HCT116 (cell line): ENCODE data around the gene DERL3. TPM values are rescaled to one million over a fixed set of nuclear protein-coding genes. Genes with fewer than 3 reads are reported as not detected.

Experiments
- ATAC-seq: fragments of 200-7000 bp; cut with Tn5 transposase; 2 replicates; pipeline ENCODE4 v1.9.1; 2020; ENCODE audit warnings: mild to moderate bottlenecking, moderate library complexity
- BruUV-seq: library from RNA; stranded (reverse); fragments of 400-500 nt; replicated peaks from 2 replicates; lab custom pipeline; 2021; lab: Mats Ljungman, UMichigan
- CTCF ChIA-PET: fragments of 300-600 bp; sonication (Branson Sonifier 250); formaldehyde crosslinking; loops from one replicate; lab custom pipeline; 2021; ENCODE audit warnings: antibody characterized with exemption; lab: Charles Lee
- POLR2A ChIA-PET: fragments of 300-600, 350-600 bp; sonication (Branson Sonifier 250); formaldehyde crosslinking; loops from one replicate; lab custom pipeline; 2021; ENCODE audit warnings: antibody characterized with exemption; lab: Charles Lee
- RAD21 ChIA-PET, 2 experiments: fragments of 300-600 bp; sonication (Branson Sonifier 250); formaldehyde crosslinking; loops; one replicate each; lab custom pipeline; 2023; ENCODE audit warnings: low total read pairs in 2 of 2; ENCODE audit not compliant: uncharacterized antibody in 2 of 2, unreplicated experiment in 2 of 2, low non-redundant PET in 1 of 2; lab: Charles Lee
- DNase-seq: peaks from one replicate; pipeline ENCODE4 v3.0.0-alpha.2; 2010; ENCODE audit warnings: low read depth, low spot score
- H2AFZ ChIP-seq: fragments of 200-600 bp; shearing (Covaris generic), sonication (generic); 2 replicates; pipeline ENCODE4 v1.6.1; 2017; ENCODE audit warnings: low read depth, mixed run types, mixed read lengths, antibody characterized with exemption, low read length; ENCODE audit not compliant: poor library complexity, severe bottlenecking
- H3K27ac ChIP-seq: 2 replicates; pipeline ENCODE4 v1.5.1; 2012; ENCODE audit warnings: low read depth, low read length
- H3K27me3 ChIP-seq: fragments of 200-600 bp; sonication (generic); 2 replicates; pipeline ENCODE4 v1.6.1; 2016; ENCODE audit warnings: mixed run types, low read length, mixed read lengths; ENCODE audit not compliant: insufficient read depth
- H3K36me3 ChIP-seq, 2 experiments: fragments of 200-500 bp in 1 of 2; fragments of 200-600 bp in 1 of 2; sonication (Bioruptor generic) in 1 of 2; sonication (generic) in 1 of 2; 2 replicates each; pipeline versions ENCODE4 v1.5.1 to v1.6.1; 2014 to 2016; ENCODE audit warnings: low read length in 2 of 2, inconsistent platforms in 1 of 2, mixed read lengths in 1 of 2, mixed run types in 1 of 2; ENCODE audit not compliant: insufficient read depth in 2 of 2, control insufficient read depth in 1 of 2
- H3K4me1 ChIP-seq, 2 experiments: fragments of 200-600 bp in 1 of 2; sonication (generic) in 1 of 2; 2 replicates each; pipeline versions ENCODE4 v1.5.1 to v1.6.1; 2012 to 2017; ENCODE audit warnings: low read length in 2 of 2, inconsistent platforms in 1 of 2, mild to moderate bottlenecking in 1 of 2, mixed read lengths in 1 of 2, mixed run types in 1 of 2, moderate library complexity in 1 of 2; ENCODE audit not compliant: insufficient read depth in 2 of 2, control insufficient read depth in 1 of 2
- H3K4me2 ChIP-seq: fragments of 200-600 bp; sonication (generic); 2 replicates; pipeline ENCODE4 v1.6.1; 2017; ENCODE audit warnings: mixed run types, low read length, mixed read lengths
- H3K4me3 ChIP-seq, 2 experiments: fragments of 200-600 bp in 1 of 2; sonication (generic) in 1 of 2; replicated peaks in 1 of 2; 2 replicates each; pipeline ENCODE4 v1.5.1; 2011 to 2016; ENCODE audit warnings: low read length in 2 of 2, control low read depth in 1 of 2, low read depth in 1 of 2, mild to moderate bottlenecking in 1 of 2, mixed read lengths in 1 of 2, mixed run types in 1 of 2
- H3K79me2 ChIP-seq: fragments of 200-600 bp; sonication (generic); 2 replicates; pipeline ENCODE4 v1.6.1; 2017; ENCODE audit warnings: mild to moderate bottlenecking, mixed run types, low read length, moderate library complexity, mixed read lengths; ENCODE audit not compliant: insufficient read depth
- H3K9ac ChIP-seq: fragments of 200-600 bp; sonication (generic); 2 replicates; pipeline ENCODE4 v1.6.1; 2016; ENCODE audit warnings: low read length, mixed read lengths
- H3K9me2 ChIP-seq: fragments of 200-600 bp; sonication (generic), shearing (Covaris generic); 2 replicates; pipeline ENCODE4 v1.6.1; 2017; ENCODE audit warnings: mixed run types, mild to moderate bottlenecking, moderate library complexity; ENCODE audit not compliant: insufficient read depth
- H3K9me3 ChIP-seq, 2 experiments: fragments of 200-500 bp in 1 of 2; fragments of 200-600 bp in 1 of 2; sonication (Bioruptor generic) in 1 of 2; sonication (generic) in 1 of 2; 2 replicates each; pipeline ENCODE4 v1.6.1; 2014 to 2017; ENCODE audit warnings: low read length in 2 of 2, mixed read lengths in 2 of 2, inconsistent platforms in 1 of 2, low read depth in 1 of 2, mild to moderate bottlenecking in 1 of 2, mixed run types in 1 of 2, moderate library complexity in 1 of 2; ENCODE audit not compliant: control insufficient read depth in 1 of 2, insufficient read depth in 1 of 2
- H4K20me1 ChIP-seq: fragments of 200-600 bp; sonication (generic), shearing (Covaris generic); 2 replicates; pipeline ENCODE4 v1.6.1; 2017; ENCODE audit warnings: mixed run types, mild to moderate bottlenecking, moderate library complexity; ENCODE audit not compliant: insufficient read depth
- ELF1 ChIP-seq: IDR thresholded peaks from 2 replicates; pipeline ENCODE4 v1.6.1; 2012; ENCODE audit warnings: low read depth, borderline replicate concordance
- EZH2 ChIP-seq: fragments of 200-600 bp; sonication (generic); IDR thresholded peaks from 2 replicates; pipeline ENCODE4 v1.6.1; 2017; ENCODE audit warnings: antibody characterized with exemption, mixed run types
- FOSL1 ChIP-seq: IDR thresholded peaks from 2 replicates; pipeline ENCODE4 v1.6.1; 2012; ENCODE audit warnings: low read depth
- SIN3A ChIP-seq: IDR thresholded peaks from 2 replicates; pipeline ENCODE4 v1.6.1; 2012; ENCODE audit warnings: low read depth
- SRF ChIP-seq: IDR thresholded peaks from 2 replicates; pipeline ENCODE4 v1.6.1; 2012; ENCODE audit warnings: low read depth
- TCF7L2 ChIP-seq: IDR thresholded peaks from 2 replicates; pipeline ENCODE4 v1.7.0; 2011; ENCODE audit warnings: borderline replicate concordance, inconsistent platforms; ENCODE audit not compliant: insufficient read depth, insufficient read length; ENCODE audit errors: extremely low read depth
- YY1 ChIP-seq: IDR thresholded peaks from 2 replicates; pipeline ENCODE4 v1.6.1; 2011; ENCODE audit warnings: low read length, low read depth, moderate library complexity, mild to moderate bottlenecking; ENCODE audit not compliant: insufficient replicate concordance; ENCODE audit errors: extremely low read depth
- ZFX ChIP-seq: fragments of 450-650 bp; IDR thresholded peaks from 2 replicates; pipeline ENCODE4 v1.6.1; 2017
- ZNF274 ChIP-seq: fragments of 200-500 bp; sonication (Bioruptor generic); IDR thresholded peaks from 2 replicates; pipeline ENCODE4 v1.6.1; 2014; ENCODE audit warnings: mild to moderate bottlenecking, low read depth, low read length, inconsistent platforms
- intact Hi-C: fragments of 100-400 bp; cut with micrococcal nuclease; formaldehyde crosslinking; loops from 2 replicates; pipeline ENCODE4 v1.10.0; 2022
- total RNA-seq: library from RNA; stranded (reverse); gene quantifications from one replicate; pipeline ENCODE4 v1.2.1, GENCODE V29; 2021; ENCODE audit not compliant: unreplicated experiment
- TF ChIP-seq, protein P1 (sequence below), 3 experiments: fragments of 200-600 bp in 1 of 3; sonication (generic) in 1 of 3; IDR thresholded peaks in 2 of 3; conservative IDR thresholded peaks in 1 of 3; 2 replicates each; pipeline ENCODE4 v1.5.1; 2012 to 2017; ENCODE audit warnings: low read depth in 2 of 3, low read length in 2 of 3, antibody characterized with exemption in 1 of 3, borderline replicate concordance in 1 of 3, control low read depth in 1 of 3, mild to moderate bottlenecking in 1 of 3, mixed read lengths in 1 of 3, mixed run types in 1 of 3, moderate library complexity in 1 of 3; ENCODE audit not compliant: insufficient read depth in 1 of 3

Gene DERL3
- total RNA-seq, 1 experiment from 2014 or later = not detected

DNA sequence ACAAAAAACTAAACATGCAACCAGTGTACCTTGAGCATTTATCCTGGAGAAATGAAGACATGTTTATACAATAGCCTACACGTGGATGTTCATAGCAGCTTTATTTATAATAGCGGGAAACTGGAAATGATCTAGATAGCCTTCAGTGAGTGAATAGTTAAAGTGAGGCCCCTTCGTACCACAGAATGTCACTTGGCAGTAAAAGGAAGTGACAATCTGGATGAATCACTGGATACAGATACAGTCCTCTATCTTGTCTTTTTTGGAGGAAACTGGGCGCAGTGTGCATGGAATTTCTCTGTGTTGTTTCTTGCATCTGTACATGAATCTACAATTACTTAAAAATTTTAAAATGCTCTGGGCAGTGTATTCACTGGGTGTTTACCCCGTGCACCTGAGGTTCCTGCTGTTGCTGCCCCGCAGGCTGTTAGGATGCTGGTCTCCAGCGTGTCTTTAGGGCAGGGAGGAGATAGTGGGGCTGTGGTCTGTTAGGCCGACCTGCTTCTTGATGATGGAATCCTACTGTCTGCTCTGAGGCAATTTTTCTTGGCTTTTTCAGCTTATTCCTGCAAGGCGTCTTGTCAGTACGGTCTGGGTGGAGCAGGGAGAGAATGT, 23.2 kb downstream of the DERL3 start:
- intact Hi-C loops = no loop called here
- ChIA-PET CTCF (no interaction called here), POLR2A (no interaction called here), RAD21 (no interaction called here)
- H3K27me3 ChIP-seq = no peaks in the 10 kb centered on the region
- no peaks in the 10 kb centered on the region for H3K9me3 ChIP-seq
- peaks cover 11 to 14% of the 10 kb centered on the region in 2 experiments for H3K36me3 ChIP-seq
- no peak overlapping the region for H2AFZ ChIP-seq
- no peaks in the 10 kb centered on the region for H4K20me1 ChIP-seq
- DNase-seq = no peak
- H3K4me2 ChIP-seq = no peak overlapping the region
- no peak overlapping the region for H3K9ac ChIP-seq
- TF ChIP-seq ELF1 = no peak
- no peak for TF ChIP-seq YY1
- TF ChIP-seq, protein P1, sequence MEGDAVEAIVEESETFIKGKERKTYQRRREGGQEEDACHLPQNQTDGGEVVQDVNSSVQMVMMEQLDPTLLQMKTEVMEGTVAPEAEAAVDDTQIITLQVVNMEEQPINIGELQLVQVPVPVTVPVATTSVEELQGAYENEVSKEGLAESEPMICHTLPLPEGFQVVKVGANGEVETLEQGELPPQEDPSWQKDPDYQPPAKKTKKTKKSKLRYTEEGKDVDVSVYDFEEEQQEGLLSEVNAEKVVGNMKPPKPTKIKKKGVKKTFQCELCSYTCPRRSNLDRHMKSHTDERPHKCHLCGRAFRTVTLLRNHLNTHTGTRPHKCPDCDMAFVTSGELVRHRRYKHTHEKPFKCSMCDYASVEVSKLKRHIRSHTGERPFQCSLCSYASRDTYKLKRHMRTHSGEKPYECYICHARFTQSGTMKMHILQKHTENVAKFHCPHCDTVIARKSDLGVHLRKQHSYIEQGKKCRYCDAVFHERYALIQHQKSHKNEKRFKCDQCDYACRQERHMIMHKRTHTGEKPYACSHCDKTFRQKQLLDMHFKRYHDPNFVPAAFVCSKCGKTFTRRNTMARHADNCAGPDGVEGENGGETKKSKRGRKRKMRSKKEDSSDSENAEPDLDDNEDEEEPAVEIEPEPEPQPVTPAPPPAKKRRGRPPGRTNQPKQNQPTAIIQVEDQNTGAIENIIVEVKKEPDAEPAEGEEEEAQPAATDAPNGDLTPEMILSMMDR (IDR thresholded peaks at IDR 0.05 in 2 of 3, conservative IDR thresholded peaks at IDR 0.05 in 1 of 3; ENCODE audit: borderline replicate concordance in 1 of 3, insufficient read depth in 1 of 3, low read depth in 2 of 3, low read length in 2 of 3) = no peak
- no peak for TF ChIP-seq EZH2
- no peak for TF ChIP-seq SIN3A
- no peak for TF ChIP-seq TCF7L2
- no peak for TF ChIP-seq ZNF274
- no peak for TF ChIP-seq FOSL1
- no peak for TF ChIP-seq ZFX
- TF ChIP-seq SRF = no peak
- H3K27ac ChIP-seq = no peak overlapping the region
- no peak for ATAC-seq
- no peaks in the 10 kb centered on the region for H3K9me2 ChIP-seq
- H3K79me2 ChIP-seq = no peaks in the 10 kb centered on the region
- H3K4me1 ChIP-seq = no peaks in the 10 kb centered on the region
- no TSS peak for BruUV-seq
- H3K4me3 ChIP-seq = no peak overlapping the region
